HG02588 (cell line): Measurements from ENCODE around the gene EGLN2.
"Not testable (repeated sequence)": the region's sequence is repeated elsewhere in the genome, so short reads cannot be mapped to it uniquely, and the experiment has no call there.

Experiments
- ATAC-seq: cut with Tn5 transposase; IDR thresholded peaks from one replicate; pipeline ENCODE4 v1.9.1; 2021; ENCODE audit warnings: mild to moderate bottlenecking, moderate library complexity; ENCODE audit not compliant: unreplicated experiment

EGLN2 gene

DNA sequence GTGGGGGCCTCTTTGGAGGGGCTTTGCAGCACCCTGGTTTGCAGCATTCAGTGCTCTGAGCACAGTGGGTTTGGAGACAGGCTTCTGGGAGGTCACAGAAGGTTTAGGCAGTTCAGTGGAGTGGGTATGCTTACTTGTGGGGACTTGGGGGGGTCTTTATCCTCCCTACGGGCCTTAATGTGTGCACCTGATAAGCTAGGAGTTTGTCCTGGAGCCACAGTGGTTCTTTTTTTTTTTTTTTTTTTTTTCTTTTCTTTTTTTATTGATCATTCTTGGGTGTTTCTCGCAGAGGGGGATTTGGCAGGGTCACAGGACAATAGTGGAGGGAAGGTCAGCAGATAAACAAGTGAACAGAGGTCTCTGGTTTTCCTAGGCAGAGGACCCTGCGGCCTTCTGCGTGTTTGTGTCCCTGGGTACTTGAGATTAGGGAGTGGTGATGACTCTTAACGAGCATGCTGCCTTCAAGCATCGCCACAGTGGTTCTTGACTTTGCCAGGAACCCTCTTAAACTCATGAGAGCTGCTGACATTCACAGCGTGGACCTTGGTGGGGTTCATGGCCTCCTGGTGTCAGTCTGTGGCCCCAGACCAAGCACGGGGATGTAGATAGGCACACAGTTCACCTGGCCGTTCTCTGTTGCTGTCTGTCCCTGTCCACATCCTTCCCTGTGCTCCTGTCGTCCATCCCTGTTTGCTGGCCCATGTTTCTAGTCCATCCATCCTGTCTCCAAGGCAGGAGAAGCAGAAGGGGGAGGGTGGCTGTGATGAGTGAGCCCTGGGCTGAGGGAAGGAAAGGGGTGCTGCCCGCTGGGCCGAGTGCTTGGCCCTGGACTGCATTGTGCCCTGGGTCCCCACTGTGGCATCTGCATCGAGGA, 2.7 kb downstream of the EGLN2 start:
- no peak for ATAC-seq

DNA sequence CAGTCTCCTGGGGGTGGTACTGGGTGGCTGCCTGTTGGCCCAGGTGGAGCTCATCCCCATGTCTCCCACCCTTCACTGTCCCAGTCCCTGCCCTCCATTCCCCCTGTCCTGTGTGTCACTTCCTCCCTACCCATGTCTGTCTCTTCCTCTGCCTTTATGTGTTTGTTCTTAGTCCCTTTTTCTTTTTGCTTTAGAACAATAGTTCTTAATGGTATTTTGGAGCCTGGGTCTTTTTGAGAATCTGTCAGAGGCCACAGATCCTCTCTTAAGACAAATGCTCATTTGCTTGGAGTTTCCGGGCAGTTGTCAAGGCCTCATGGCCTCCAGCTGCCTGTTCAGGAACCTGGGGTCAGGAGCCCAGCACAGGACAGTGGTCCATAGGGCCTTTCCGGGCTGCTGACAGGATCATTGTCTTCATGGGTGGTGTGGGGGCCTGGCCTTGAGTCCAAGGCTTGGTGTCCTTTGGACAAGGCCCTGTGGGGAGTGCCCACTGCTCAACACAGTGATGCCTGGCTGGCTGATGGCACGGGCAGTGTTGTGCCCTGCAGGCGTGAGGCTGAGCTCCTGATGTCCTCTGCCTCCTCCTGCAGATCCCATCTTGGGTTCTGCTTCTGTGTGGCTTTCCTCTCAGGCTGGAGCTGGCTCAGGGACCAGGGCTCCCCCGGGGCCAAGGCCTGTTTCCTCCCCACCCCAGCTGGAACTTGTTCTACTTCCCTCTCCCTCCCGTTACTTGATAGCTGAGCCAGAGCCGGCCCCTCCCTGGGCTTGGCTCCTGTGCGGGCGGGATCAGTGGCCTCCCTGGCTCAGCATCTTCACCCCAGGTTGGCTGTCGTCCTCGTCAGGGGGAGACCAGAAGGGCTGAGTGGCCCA, 3.5 kb downstream of the EGLN2 start:
- ATAC-seq, result no peak

DNA sequence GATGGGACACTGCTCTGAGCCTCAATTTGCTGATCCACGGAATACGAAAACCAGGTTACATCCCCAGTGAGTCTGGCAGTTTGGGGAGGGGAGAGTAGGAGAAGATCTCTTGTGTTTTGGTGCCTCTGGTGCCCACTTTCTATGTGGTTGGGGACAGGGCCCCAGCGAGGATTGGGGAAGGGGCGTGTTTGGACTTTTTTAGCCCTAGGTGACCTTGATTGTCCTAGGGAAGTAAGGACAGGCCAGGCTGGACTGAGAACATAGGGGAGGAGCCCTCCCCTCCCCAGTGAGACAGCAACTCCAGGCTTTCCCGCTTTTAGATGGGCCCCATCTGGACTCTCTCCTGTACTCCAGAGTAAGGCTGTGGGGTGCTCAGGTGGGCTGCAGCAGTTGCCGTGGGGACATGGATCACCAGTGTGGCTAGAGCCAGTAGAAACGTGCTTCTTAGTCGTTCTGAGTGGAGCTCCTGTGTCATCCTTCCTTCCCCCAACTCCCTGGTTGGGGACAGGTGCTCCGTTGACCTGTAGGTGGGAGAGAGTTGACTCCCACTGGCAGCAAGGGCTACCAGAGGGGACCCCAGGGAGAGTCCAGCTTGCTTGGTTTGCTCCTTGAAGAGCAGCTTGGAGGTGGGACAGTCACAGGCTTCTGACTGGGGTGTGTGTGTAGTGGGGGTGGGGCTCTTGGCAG, 4.3 kb downstream of the EGLN2 start:
- ATAC-seq, result no peak

- no peak for ATAC-seq
Measured at GRCh38 chr19:40803857-40804782, 5.1 kb downstream of the EGLN2 start.

GRCh38 chr19:40804783-40805242, 5.8 kb downstream of the EGLN2 start:
- no peak for ATAC-seq

- ATAC-seq, result no peak
Measured at GRCh38 chr19:40805258-40805868, 6.4 kb downstream of the EGLN2 start.

DNA sequence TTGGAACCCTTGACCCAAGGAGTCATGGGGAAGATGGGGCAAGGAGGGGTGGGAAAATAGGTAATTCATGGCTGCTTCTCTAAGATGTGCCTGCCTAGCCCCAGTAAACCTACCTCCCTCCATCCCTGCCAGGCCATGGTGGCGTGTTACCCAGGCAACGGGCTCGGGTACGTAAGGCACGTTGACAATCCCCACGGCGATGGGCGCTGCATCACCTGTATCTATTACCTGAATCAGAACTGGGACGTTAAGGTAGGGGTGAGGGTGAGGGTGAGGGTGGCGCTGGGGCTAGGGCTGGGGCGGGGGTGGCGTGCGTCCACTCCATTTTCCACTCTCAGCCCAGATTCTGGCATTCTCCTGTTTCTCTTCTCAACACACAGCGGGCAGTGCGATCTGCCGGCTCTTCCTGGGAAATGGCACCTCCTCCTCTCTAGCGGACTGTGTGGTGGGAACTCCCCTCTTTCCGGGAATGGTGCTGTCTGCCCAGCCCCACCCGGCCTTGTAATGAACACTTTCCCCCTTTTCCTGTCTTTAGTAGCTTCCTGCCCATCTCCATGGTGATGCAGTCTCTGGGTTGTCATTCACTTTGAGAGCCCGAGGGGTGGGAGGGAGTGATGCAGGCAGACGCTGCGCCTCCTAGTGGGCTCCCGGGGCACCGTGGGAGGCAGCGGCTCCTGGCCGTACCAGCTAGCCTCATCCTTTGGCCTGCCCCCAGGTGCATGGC, 7.6 kb downstream of the EGLN2 start:
- ATAC-seq, result no peak

- ATAC-seq, result no peak
Measured at GRCh38 chr19:40807147-40808020, 8.4 kb downstream of the EGLN2 start.

DNA sequence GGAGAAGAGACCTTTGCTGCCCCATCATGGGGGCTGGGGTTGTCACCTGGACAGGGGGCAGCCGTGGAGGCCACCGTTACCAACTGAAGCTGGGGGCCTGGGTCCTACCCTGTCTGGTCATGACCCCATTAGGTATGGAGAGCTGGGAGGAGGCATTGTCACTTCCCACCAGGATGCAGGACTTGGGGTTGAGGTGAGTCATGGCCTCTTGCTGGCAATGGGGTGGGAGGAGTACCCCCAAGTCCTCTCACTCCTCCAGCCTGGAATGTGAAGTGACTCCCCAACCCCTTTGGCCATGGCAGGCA, 9.0 kb downstream of the EGLN2 start:
- no peak for ATAC-seq

DNA sequence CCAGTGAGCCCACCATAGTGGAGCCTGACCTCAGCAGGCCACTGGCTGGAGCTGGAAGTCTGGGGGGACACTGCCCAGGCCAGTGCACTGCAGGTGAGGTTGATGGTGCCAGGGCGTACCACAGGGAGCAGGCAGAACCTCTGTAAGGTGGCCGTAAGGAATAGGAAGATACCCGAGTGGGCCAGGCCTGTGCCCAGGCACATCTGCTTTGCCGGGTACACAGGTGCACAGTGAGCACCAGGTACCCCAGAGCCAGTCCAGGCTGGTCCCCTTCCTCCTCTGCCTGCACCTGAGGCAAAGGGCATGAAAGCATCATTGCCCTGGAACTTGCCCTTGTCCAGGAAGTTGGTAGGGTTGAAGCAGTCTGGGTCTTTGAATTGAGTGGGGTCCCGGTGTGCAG, 9.5 kb downstream of the EGLN2 start:
- no peak for ATAC-seq

GRCh38 chr19:40809358-40810086, 10.5 kb downstream of the EGLN2 start:
- ATAC-seq, result no peak

- no peak for ATAC-seq
Measured at GRCh38 chr19:40810160-40810559, 11.2 kb downstream of the EGLN2 start.

DNA sequence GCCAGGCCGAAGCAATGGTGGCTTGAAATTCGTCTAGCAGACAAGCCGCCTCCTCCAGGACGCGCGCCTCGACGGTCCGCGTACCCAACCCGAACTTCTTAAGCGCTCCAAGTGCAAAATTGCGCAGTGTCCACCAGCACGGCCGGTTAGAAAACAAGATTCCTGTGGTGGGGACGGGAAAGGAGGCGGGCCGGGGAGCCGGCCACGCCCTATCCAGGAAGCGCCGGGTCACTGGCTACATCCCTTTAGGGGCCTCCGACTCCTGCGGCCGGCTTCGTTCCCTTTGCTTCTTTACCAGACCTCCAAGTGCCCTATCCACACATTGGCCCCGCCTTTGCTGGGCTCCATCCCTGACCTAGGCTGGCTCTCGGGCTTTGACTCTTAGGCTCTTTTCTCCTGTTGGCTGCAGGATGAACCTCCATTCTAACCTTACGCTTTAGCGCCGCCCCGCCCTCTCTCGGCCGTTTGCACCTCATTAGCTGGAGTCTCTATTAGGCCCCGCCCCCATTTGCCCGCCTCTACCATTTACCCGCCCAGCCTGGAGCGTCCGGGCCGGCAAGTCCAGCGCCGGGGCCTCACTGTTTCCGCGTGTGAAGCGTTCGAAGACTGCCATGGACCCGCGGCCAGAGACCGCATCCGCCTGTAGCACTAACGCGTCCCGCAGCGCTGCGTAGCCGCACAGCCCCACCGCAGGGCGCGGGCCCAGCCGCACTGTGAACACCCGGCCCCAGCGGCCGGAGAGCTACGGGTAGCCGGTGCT, 11.8 kb downstream of the EGLN2 start:
- ATAC-seq, result not testable (repeated sequence)

DNA sequence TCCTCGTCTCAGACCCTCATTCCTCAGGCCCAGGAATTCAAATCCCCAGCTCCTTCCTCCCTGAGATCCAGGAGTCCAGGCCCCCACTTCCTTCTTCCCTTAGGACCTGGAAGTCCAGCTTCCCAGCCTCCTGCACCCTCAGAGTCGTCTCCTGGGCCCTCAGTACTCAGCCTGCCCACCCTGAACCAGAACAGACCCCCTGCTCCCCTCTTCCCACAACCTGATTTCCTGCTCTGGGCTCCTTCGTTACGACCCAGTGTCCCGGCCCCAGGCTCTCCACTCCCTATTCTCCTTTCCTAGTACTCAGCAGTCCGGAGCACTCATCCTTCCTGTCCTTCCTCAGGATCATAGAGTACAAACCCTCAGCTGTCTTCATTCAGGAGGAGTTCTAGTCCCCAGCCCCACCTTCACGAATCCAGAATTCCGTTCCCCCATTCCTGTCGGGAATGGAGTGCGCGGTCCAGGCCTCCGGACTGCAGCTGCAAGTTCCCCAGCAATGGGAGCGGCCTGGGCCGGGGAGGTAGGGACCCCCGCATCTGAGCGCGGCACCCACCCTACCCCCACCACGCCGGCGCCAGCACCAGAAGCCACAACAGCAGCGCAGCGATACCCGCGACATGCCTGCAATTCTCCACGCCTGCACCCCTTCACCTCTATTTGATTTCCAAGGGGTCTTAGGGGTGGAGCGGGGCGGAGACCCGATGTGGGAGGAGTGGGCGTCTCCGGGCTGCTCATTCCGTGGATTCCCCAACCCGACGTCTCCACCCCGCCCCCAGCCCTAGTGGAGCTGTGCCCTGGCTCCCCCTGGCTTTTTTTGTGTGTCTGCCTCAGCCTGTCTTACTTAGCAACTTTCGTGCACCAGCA, 12.7 kb downstream of the EGLN2 start:
- ATAC-seq, result no peak

- not testable (repeated sequence) for ATAC-seq
Measured at GRCh38 chr19:40812571-40812970, 13.6 kb downstream of the EGLN2 start.

GRCh38 chr19:40813182-40813581, 14.2 kb downstream of the EGLN2 start:
- no peak for ATAC-seq
